Measurements from ENCODE around the gene UBA3. TPM values are rescaled to one million over a fixed set of nuclear protein-coding genes. Genes with fewer than 3 reads are reported as not detected.

UBA3 gene
- total RNA-seq, 4 donors from 2014 or later, result 39.5 to 72.3 (median 46.1) TPM

GRCh38 chr3:69011096-69011730 is 69.0 kb downstream of the UBA3 start:
- WGBS, result 92% methylated on average over 8 of the region's 8 CpGs
- DNase-seq (ENCODE audit: extremely low spot score), result no peak
- H3K36me3 ChIP-seq, result peaks cover 7 to 38% (median 23%) of the 10 kb centered on the region in 4 donors
- H3K27me3 ChIP-seq, result no peaks in the 10 kb centered on the region
- TF ChIP-seq POLR2A (IDR thresholded peaks at IDR 0.05; ENCODE audit: low read depth), result no peak
- TF ChIP-seq POLR2AphosphoS5 (IDR thresholded peaks at IDR 0.05), result no peak
- TF ChIP-seq CTCF (IDR thresholded peaks at IDR 0.05), result no peak
- H3K4me3 ChIP-seq, result peak overlapping the region; percentile 84 to 87 (median 86)
- intact Hi-C loops (cut with DNase I), result loop anchor here (5.0 kb wide), 1 partner anchor 41 kb away; the partner anchor contains the start of gene TMF1
- H3K27ac ChIP-seq (replicated peaks in 1 of 4), result peak overlapping the region; percentile 98 to 99 (median 98)
- no peaks in the 10 kb centered on the region for H3K9me3 ChIP-seq
- H3K4me1 ChIP-seq, result peaks cover 31 to 76% (median 63%) of the 10 kb centered on the region in 4 donors

GRCh38 chr3:69009559-69010410 is 70.4 kb downstream of the UBA3 start:
- peak overlapping the region in 2 of 4 donors; percentile 2 to 11 for H3K4me3 ChIP-seq
- peak overlapping the region; percentile 98 to 99 (median 98) for H3K27ac ChIP-seq (replicated peaks in 1 of 4)
- no peaks in the 10 kb centered on the region for H3K27me3 ChIP-seq
- peaks cover 16 to 50% (median 34%) of the 10 kb centered on the region in 4 donors for H3K36me3 ChIP-seq
- 49% methylated on average over 3 of the region's 3 CpGs for WGBS
- TF ChIP-seq CTCF (IDR thresholded peaks at IDR 0.05) (no peak), POLR2AphosphoS5 (IDR thresholded peaks at IDR 0.05) (peak; percentile 26 to 67), EP300 (IDR thresholded peaks at IDR 0.05) (no peak), POLR2A (IDR thresholded peaks at IDR 0.05; ENCODE audit: low read depth) (no peak)
- no peaks in the 10 kb centered on the region for H3K9me3 ChIP-seq
- peaks cover 30 to 80% (median 59%) of the 10 kb centered on the region in 4 donors for H3K4me1 ChIP-seq
- DNase-seq (ENCODE audit: extremely low spot score), result no peak
- intact Hi-C loops (cut with DNase I), result loop anchor here (5.0 kb wide), 1 partner anchor 43 kb away; the partner anchor contains the start of gene TMF1

GRCh38 chr3:69008980-69009379 is 71.2 kb downstream of the UBA3 start:
- no peaks in the 10 kb centered on the region for H3K9me3 ChIP-seq
- H3K4me1 ChIP-seq, result peaks cover 23 to 72% (median 51%) of the 10 kb centered on the region in 4 donors
- intact Hi-C loops (cut with DNase I), result no loop called here
- H3K27ac ChIP-seq (replicated peaks in 1 of 4), result peak overlapping the region; percentile 73 to 99 (median 98)
- 44% methylated on average over 2 of the region's 2 CpGs for WGBS
- H3K4me3 ChIP-seq, result peak overlapping the region in 3 of 4 donors; percentile 1 to 11 (median 2)
- no peak for TF ChIP-seq EP300 (IDR thresholded peaks at IDR 0.05)
- no peak for TF ChIP-seq POLR2AphosphoS5 (IDR thresholded peaks at IDR 0.05)
- TF ChIP-seq POLR2A (IDR thresholded peaks at IDR 0.05; ENCODE audit: low read depth), result no peak
- TF ChIP-seq CTCF (IDR thresholded peaks at IDR 0.05), result no peak
- peaks cover 16 to 58% (median 42%) of the 10 kb centered on the region in 4 donors for H3K36me3 ChIP-seq
- H3K27me3 ChIP-seq, result no peaks in the 10 kb centered on the region
- no peak for DNase-seq (ENCODE audit: extremely low spot score)

- no peaks in the 10 kb centered on the region for H3K27me3 ChIP-seq
- 84% methylated on average over 5 of the region's 5 CpGs for WGBS
- peaks cover 11 to 51% (median 31%) of the 10 kb centered on the region in 4 donors for H3K4me1 ChIP-seq
- intact Hi-C loops (cut with DNase I), result no loop called here
- peak; percentile 21 for DNase-seq (ENCODE audit: extremely low spot score)
- H3K4me3 ChIP-seq, result no peak overlapping the region
- H3K27ac ChIP-seq (replicated peaks in 1 of 4), result peak overlapping the region in 1 of 4 donors; percentile 30
- TF ChIP-seq CTCF (IDR thresholded peaks at IDR 0.05), result no peak
- no peak for TF ChIP-seq POLR2AphosphoS5 (IDR thresholded peaks at IDR 0.05)
- no peak for TF ChIP-seq EP300 (IDR thresholded peaks at IDR 0.05)
- TF ChIP-seq POLR2A (IDR thresholded peaks at IDR 0.05; ENCODE audit: low read depth), result no peak
- peaks cover 24 to 89% (median 71%) of the 10 kb centered on the region in 4 donors for H3K36me3 ChIP-seq
- H3K9me3 ChIP-seq, result no peaks in the 10 kb centered on the region
Measured at GRCh38 chr3:69005791-69006482, 74.2 kb downstream of the UBA3 start.
